ENCODE results near the gene COL4A5.
"Not testable (repeated sequence)": the region's sequence is repeated elsewhere in the genome, so short reads cannot be mapped to it uniquely, and the experiment has no call there.

The COL4A5 gene

DNA sequence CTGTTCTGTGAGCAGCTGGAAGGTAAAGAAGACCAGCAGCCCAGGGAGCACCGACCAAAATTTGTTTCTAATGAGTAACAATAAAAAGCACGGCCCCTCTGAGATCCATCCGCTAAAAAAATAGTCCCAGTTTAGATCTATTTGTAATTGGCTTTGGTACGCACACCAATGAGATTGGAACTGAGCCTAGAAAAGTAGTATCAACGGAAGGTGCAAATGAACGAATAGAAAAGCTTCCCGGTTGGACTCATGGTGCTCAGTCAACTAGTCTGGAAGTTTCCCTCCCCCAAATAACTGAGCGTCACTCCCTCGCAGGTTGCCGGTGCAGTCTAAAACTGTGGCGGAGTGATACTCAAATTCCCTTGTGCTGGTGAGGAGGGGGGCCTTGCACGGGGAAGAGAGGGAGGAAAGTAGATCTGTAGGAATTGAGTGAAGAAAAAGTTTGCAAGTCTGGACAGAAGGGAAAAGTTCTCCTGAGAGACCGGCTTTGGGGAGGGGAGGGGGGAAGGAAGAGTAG is at the start of gene COL4A5:
Gene COL4A5, plus strand, starts transcription at position 413 of the 517 bp plus-strand sequence. CDS start 288 bp downstream, outside the sequence.
- DNase-seq, result no peak

DNA sequence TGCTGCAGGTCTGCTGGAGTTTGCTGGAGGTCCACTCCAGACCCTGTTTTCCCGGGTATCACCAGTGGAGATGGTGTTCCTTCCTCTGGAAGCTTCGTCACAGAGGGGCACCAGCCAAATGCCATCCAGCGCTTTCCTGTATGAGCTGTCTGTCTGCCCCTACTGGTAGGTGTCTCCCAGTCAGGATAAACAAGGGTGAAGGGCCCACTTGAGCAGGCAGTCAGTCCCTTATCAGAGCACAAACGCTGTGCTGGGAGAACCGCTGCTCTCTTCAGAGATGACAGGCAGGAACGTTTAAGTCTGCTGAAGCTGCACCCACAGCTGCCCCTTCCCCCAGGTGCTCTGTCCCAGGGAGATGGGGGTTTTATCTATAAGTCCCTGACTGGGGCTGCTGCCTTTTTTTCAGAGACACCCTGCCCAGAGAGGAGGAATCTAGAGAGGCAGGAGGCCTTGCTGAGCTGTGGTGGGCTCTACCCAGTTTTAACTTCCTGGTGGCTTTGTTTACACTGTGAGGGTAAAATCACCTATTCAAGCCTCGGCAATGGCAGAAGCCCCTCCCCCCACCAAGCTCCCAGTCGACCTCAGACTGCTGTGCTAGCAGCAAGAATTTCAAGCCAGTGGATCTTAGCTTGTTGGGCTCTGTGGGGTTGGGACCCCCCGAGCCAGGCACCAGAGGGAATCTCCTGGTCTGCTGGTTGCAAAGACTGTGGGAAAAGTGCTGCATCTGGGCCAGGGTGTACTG is 48.5 kb upstream of the COL4A5 start:
- not testable (repeated sequence) for DNase-seq

DNA sequence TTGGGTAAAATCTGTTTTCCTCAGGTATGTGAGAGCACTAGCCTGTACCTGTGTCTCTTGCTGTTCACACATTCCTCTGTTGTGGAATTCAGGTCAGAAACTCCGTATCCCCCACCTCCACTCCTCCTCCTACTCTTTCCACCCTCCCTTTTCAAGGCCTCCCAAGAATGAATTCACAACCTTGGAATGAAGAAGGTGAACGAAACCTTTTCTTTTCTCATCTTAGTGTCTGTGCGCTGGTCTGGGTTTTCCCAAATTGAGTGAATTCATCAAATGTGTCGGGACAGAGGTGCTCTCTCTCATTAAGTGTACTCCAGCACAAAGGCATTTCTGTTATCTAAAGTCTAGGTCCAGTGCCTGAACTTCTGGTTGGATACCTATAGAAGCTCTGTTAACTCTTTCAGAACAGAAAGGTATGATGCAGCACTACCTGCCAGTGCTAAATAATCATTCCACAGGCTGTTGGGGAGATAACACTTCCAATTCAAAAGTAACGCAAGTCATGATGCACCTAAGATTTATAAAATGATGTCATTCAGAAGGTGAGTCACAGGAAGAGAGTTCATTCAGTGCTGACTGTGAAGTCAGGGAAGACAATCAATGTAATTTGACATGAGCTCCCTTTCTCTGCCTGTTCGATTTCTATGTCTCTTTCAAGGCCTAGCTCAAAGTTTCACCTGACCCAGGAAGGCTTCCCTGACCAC is 43.3 kb upstream of the COL4A5 start:
- no peak for DNase-seq

DNA sequence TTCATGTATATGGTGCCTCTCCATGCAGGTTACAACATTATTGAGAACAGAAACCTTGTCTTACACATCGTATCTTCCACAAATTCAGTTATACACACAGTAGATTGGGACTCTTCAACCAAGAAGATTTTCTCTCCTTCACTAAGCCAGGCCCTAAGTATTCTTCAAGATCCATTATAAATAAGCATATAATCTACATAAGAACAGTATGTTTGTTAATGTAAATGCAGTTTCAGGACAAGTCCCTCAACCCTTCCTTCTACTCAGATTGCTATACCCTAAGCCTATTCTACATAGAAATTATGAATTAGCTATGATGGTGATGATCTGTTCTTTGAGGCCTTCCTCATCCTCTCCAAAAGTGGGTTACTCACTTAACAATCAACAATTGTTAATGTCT is 42.7 kb upstream of the COL4A5 start:
- no peak for DNase-seq

DNA sequence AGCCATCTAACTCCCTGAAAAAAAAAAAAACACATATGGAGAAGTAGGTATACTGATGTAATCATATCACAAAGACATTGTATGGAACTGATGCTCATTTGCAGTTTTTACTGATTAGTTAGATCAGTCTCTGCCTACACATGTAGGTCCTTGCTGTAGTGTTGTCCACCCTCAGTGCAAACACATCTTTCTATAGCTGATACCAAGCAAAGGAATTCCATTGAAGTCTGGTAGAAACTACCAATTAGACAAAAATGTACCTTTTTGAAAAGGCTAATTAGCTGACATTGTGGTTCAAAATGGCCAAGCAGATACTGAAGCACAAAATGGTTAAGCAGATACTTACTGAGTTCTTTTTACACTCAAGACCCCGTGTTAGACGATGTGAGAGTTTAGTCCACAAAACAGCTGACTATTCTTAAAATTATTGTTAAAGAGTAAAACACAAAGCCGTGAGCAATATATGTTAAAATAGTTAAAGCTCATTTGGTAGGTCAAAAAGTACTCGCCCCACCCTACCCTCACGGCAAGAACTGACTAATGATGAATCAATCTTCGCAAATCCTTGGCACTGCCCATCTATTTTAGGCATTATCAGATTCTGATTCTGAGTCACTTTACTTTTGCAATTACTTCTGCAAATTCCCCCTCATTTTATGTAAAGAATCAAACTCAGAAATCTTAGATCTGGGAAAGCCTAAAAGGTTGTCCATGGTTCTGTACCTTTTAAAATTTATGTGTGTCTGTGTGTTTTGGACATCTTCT is 41.8 kb upstream of the COL4A5 start:
- DNase-seq, result no peak

DNA sequence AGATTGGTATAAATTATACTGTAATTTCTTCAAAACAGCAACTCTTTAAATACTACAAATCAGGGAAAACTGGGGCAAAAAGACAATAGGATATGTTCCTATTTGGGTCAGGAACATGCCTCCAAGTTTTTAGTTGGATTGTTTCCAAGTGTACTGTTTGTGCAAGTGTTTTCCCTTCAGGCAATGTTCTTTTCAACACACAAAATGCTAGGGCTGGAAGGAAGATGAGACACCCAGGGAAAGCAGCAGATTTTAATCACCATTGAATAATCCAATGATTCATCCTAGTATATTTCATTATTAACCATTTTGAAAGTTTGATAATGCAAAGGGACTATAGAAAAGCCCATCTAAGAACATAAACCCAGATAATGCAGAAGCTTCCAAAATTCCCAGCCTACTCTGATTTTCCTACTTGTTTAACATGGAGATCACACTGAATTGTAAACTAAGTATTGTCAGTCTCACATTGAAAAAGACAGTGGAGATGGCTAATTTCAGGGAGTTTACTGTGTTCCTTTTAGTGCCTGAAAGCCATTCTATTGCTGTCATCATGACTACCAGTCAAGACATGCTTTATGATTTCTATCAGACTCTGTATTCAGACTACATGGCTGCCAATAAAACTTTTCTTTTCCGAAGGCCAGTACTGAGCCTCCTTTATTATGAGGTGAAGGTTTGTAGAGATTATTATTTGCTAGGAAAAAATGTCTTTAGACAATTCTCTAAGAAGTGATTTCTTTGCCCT is 40.0 kb upstream of the COL4A5 start:
- DNase-seq, result no peak

DNA sequence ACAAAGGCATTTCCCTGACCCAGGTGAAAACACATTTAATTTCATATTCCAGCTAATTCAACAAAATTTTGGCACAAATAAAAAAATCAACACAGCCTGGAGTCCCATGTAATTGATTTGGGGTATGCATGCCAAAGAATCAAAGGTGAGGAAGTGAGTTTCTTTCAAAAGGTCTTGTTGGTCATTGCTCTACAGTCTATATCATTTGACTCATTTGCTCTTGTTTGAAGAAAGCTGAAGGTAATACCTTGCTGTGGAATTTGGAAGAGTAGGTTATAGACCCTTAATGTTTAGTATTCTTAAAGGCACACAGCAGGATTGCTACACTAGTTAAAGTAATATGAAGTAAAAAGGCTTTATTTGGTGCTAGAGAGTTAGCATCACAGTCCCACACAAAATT is 26.9 kb upstream of the COL4A5 start:
- DNase-seq, result no peak

DNA sequence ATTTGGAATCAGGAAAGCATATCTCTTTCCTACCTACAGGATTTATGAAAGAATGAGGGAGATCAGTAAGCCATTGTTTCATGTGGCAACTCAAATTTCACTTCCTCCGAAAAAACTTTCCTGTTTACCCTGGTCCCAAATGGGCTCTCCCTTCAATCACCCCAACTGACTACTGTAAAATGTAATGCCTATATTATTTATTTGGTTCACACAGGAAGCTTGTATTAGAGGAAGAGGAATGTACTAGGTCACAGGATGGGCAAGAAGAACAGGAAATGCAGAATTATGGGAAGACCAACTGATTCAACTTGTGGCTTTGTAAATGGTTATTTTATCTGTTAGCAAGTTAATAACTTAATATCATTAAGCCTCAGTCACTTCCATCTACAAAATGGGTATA is 24.5 kb upstream of the COL4A5 start:
- DNase-seq, result no peak

DNA sequence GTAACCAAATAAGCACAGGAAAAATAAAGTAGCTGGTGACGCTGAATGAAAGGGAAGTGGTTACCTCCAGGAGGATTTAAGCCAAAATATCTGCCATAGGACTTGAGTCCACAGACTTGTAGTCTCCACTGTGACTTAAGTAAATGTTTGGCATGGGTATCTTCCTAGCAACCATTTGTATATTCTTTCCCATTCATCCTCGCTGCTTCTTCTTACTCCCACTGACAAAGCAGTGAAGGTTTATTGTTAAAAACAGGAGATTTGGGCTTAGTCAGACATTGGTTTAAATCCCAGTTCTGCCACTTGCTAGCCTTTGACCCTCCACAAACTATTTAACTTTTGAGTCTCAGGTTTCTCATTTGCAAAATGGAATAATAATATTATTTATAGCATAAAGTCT is 23.7 kb upstream of the COL4A5 start:
- no peak for DNase-seq

DNA sequence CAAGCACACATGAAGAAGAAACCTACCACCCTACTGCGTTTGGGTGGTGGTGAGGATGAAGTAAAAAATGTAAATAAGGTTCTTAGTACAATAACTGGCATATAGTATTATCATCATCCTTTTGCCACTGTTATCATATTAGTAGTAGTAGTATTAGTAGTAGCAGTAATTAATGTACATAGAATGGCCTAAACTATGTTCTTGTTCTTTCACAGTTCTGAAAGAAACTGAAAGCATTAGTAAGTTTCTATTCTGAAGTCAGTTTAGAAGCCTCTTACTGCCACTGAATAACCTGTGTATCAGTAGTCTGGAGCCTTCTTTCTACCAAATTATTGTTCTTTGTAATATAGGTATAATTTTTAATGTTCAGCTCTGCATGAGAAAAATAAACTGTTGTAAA is 22.4 kb upstream of the COL4A5 start:
- no peak for DNase-seq

DNA sequence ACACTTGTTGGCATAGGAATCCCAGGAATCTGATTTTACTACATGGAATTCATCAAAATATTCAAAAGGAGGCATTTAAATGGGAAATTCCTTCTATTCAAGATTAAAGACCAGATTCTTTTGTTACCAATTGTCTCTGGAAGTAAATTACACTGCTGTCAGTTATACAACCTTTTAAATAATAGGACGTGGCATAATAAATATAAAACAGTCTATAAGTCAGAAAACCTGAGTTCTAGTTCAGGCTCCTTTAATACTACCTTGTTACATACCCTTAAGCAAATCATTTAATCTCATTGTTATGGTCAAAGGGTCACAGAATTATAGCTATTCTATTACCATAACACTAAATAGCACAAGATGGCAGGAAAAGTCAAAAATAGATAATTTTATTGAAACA is 20.2 kb upstream of the COL4A5 start:
- DNase-seq, result no peak

DNA sequence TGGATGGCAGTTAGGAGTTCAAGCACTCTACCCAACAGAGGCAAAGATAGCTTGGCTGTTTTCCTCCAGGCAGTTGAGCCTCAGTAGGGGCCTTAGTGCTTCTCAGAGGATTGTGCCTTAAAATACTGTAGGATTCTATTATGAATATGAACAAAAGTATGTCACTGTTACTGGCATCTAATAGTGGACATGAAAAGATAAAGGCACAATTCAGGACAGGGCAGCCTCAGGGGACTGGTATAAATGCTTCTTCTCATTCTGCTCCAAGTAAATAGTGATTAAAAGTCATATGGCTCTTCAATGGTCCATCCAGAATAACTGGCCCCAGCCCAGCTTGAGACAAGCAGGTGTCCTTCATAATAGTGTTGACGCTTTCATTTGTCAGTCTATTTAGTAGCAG is 19.2 kb upstream of the COL4A5 start:
- DNase-seq, result no peak

DNA sequence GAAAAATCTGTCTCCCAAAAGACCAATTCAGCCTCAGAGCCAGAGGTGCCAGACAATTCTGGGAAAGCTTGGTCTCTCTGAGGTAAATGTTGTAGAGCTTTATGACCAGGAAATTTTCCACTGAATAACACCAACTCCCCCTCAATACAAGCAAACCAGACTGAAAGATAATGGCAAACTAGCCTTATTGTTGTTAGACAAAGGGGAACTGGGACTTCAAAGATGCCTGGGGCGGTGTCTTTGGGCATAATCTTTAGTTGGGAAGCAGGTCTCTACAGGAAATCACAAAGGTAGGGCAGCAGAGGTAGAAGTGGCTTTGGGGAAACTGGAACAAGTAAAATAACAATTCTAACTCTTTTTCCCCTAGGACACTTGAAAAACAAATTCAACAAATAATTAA is 13.4 kb upstream of the COL4A5 start:
- no peak for DNase-seq

DNA sequence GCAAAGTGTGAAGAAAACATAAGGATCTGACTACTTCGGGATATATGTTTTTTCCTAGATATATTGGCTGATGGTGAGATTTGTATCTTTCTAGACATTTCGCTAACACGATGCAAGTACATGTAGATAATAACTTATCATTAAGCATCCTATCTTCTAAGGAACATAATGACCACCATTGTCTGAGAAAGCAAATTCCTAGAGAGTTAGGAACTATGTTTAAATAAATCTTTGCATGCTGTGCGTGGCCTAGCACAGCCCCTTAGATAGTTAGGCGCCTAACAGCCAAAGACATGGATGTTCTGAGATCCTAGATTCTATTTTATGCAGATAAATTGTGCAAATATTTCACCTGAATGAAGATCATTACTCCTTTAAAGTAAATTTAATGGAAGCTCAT is 4.4 kb upstream of the COL4A5 start:
- DNase-seq, result no peak

DNA sequence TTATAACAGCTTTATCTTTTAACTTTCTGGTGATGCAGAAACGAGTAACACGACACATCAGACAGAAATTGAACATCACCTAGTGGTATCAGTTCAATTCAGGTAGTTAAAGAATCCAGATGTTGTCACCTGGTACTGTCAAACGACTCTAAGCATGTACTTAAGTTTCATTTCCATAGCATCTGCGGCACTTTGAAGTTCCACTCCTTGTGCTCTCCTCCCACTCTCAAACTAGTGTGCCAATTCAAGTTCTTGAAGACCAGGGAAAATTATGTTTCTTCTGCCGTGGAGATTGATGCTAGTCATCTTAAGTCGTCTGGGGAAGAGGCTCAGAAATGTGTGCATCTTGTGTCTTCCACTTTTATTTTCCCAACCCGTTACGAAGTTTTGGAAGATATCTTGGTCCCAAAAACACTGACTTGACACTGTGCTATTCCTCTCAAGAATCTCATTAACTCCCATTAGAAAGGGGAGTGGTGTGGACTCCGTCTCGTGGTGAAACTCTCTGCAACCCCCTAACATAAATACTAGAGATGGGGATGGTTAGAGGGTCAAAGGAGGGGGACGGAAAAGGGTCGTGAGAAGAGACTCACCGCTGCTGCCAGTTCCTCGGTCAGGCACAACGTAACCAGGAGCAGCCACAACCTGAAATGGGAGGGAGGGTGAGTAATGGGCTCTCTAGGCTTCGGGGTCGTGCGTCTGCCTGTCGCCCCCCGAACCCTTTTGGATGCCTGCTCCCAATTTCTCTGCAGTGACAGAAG is 2.1 kb upstream of the COL4A5 start:
- no peak for DNase-seq

DNA sequence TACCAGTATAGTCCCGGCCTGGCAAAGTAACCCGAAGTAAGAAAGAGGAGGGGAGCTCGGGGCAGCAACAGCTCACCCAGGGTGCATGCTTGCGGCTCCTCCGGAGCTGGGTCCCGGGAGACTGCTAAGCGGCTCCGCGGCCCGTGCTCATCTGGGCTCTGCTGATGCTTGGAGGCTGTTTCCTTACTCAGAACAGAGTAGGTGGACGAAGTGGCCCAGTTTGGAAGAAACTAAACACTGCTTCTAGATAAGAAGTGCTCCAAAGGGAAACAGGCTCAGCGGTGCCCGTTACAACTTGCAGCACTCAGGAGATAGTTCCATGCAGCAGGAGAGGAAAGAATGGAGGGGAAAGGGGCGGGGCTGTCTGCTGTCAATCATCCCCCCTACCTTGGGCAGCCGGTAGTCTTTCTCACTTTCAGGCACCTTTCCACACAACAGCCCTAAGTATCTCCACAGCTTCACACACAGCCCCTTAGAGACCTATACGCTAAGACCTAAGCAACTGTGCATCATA is 1.5 kb upstream of the COL4A5 start, which contains the start of gene COL4A6:
Gene COL4A6, minus strand, starts transcription at position 313 of the 514 bp plus-strand sequence. Its CDS starts 226 bp downstream, at position 87.
- DNase-seq, result no peak

DNA sequence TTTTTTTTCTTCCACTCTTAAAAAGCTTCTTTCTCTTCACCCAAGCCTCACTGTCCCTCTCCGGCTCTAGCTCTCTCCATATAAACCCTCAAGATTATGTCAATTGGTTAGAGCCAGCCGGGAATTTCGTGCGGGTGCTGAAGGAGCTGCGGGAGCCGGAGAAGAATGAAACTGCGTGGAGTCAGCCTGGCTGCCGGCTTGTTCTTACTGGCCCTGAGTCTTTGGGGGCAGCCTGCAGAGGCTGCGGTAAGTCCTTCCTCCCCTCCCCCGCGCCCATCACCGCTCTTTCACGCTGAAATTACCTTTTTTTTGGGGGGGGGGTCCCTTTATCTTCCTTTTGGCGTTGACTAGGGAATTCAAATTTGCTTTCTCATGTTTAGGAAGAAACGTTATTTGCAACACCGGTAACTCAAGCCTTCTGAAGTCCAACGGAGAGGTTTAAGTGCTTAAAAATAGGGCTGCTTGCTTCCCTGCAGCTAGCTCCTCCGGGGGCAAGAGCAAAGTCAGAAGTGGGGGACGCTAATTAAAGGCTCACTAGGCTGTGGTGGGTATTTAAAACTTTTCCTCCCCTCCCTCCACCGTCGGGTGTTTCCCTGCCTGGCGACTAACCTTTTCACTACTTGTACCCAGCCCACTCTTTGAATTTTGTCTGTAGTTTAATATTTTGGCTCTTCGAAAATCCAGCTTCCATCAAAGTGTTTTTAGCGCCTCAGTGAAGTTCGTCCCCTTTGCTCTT is 491 bp downstream of the COL4A5 start:
- no peak for DNase-seq

DNA sequence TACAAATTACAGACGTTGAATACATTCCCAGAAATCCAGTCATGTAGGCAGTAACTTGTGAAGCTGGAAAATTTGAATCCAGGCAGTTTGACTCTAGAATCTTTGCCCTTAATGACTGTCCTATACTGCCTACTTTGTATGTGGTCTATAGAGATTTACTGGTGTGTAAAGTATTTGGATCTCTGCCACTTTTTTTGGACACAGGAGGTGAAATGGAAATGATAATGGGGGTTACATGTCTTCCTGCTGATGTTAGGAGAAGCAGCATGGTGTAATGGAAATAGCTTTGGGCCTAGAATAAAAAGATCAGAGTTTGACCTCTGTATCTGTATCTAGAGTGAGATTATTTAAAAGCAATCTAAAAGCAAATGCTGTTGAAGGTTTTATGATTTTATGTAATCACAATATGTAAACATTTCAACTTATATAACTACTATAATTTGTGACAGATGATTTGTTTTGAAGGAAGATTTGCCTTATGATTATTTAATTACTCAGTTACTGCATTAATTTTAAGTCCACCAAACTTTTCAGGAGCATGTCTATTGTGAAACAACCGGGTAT is 3.3 kb downstream of the COL4A5 start:
- no peak for DNase-seq

DNA sequence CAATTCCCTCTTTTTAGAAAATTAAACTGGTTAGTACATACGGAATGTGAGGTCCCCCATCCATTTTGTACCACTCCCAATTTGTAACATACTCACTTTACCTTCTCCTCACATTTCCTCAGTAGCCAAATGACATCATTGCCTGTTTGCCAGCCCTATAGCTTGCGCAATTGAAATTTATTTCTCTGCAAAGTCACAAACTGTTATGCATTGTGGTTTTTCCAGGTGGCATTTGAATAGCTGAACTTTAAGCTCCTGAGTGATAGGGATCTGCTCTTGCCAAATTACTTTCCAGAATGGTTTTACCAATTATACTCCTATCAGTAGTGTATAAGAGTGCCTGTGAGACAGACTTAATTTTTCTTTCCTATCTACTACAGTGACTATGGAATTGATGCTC is 7.7 kb downstream of the COL4A5 start:
- no peak for DNase-seq

DNA sequence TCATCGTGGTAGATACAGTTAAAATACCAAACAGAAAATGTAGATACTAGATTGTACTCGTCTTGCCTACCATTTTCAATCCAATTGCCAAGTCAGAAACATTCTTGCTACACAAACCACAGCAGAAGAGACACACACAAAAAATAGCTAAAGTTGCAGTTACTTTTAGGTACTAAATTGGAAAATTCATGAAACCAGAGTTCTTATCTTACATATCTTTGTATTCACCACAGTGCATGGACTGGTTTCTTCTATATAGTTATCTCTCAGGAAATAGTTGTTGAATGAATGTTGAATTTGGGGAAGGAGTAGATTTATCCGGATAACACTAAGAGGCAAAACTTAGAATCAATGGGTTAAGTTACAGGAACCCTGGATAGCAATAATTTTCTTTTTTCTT is 14.2 kb downstream of the COL4A5 start:
- DNase-seq, result no peak
